RWPE2 (cell line): ENCODE data around the gene SLC9A9.

Source experiments
- ATAC-seq: fragments of 200-7000 bp; cut with Tn5 transposase; 3 replicates; pipeline ENCODE4 v1.9.1; 2021; ENCODE audit warnings: low read depth
- DNase-seq: peaks from one replicate; pipeline ENCODE4 v3.0.0-alpha.2; 2020; ENCODE audit warnings: low spot score
- H3K27ac ChIP-seq: fragments of 450-650 bp; 2 replicates; pipeline ENCODE4 v1.5.1; 2017; ENCODE audit warnings: mild to moderate bottlenecking; ENCODE audit not compliant: poor library complexity, severe bottlenecking
- H3K27me3 ChIP-seq: fragments of 250-450 bp; sonication (Bioruptor Pico); 2 replicates; pipeline ENCODE4 v1.5.1; 2021; ENCODE audit warnings: mild to moderate bottlenecking, moderate library complexity; ENCODE audit not compliant: insufficient read depth, poor library complexity, severe bottlenecking
- H3K36me3 ChIP-seq: fragments of 250-450 bp; sonication (Bioruptor Pico); 2 replicates; pipeline ENCODE4 v1.5.1; 2020; ENCODE audit warnings: low read depth, mild to moderate bottlenecking, moderate library complexity
- H3K4me1 ChIP-seq: fragments of 250-450 bp; sonication (Bioruptor Pico); 2 replicates; pipeline ENCODE4 v1.5.1; 2021; ENCODE audit warnings: mild to moderate bottlenecking, moderate library complexity; ENCODE audit not compliant: insufficient read depth, poor library complexity, severe bottlenecking
- H3K4me3 ChIP-seq: fragments of 250-450 bp; sonication (Bioruptor Pico); 2 replicates; pipeline ENCODE4 v1.5.1; 2021; ENCODE audit warnings: mild to moderate bottlenecking, moderate library complexity; ENCODE audit not compliant: severe bottlenecking
- H3K9me3 ChIP-seq: fragments of 250-450 bp; sonication (Bioruptor Pico); 2 replicates; pipeline ENCODE4 v1.5.1; 2021; ENCODE audit warnings: mild to moderate bottlenecking, moderate library complexity; ENCODE audit not compliant: severe bottlenecking
- CTCF ChIP-seq: fragments of 450-650 bp; IDR thresholded peaks from one replicate; pipeline ENCODE4 v1.5.1; 2017; ENCODE audit warnings: mild to moderate bottlenecking, moderate library complexity; ENCODE audit not compliant: poor library complexity, severe bottlenecking

SLC9A9 gene

DNA sequence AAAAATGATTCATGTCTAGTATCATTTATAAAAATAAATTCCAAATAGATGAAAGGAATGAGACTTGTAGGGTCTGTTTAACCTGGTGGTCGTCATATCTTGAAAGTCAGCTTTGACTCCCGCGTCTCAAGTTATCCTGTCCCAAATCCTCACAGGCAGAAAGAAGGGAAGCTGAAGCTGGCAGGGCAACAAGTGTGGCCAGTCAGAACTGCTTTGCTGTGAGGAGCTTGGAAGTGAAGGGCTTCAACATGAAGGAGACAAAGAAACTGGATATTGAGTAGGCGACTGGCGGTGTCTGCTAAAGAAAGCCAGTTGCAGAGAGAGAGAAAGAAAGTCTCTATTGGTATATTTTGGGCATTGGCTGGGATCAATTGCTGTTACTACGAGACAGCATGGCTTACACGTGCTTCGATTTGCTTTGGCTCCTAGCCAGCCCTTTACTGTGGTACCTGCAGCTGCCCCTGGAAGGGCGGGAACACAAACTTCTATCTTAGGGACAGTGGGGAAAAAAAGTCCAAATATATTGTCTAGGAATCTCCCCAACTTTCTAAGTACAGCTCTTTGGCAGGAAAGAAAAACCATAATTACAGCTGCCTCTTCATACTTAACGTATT, 621.5 kb downstream of the SLC9A9 start:
- ATAC-seq (no peak), DNase-seq (no peak)
- Histone ChIP-seq H3K27me3 (no peaks in the 10 kb centered on the region), H3K36me3 (no peaks in the 10 kb centered on the region), H3K27ac (no peak overlapping the region), H3K4me1 (no peaks in the 10 kb centered on the region), H3K4me3 (no peak overlapping the region), H3K9me3 (no peaks in the 10 kb centered on the region)
- TF ChIP-seq CTCF = no peak

DNA sequence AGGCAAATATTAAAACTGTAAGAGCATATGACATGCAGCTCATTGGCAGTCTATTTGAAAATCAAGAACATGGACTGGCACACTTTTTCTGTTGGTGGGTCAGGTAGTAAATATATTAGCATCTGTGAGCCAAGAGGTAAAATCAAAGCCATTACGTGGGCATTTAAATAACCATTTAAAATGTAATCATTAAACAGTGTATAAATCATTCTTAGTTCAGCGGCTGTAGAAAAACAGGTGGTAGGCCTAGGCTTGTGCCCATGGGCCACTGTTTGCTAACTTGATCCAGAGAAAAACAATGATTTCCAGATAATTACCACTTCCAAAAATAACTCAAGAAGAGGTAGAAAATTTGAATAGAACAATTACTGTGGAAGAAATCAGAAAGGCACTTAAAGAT, 623.6 kb downstream of the SLC9A9 start:
- DNase-seq = no peak

GRCh38 chr3:143222981-143223380, 625.3 kb downstream of the SLC9A9 start:
- no peak for TF ChIP-seq CTCF
- no peaks in the 10 kb centered on the region for H3K9me3 ChIP-seq
- no peak overlapping the region for H3K27ac ChIP-seq
- no peak for DNase-seq
- no peaks in the 10 kb centered on the region for H3K4me1 ChIP-seq
- no peak for ATAC-seq
- H3K4me3 ChIP-seq = no peak overlapping the region
- H3K36me3 ChIP-seq = no peaks in the 10 kb centered on the region
- H3K27me3 ChIP-seq = no peaks in the 10 kb centered on the region

More for the DNA sequence above, 623.6 kb downstream of the SLC9A9 start:
- H3K4me1 ChIP-seq = no peaks in the 10 kb centered on the region
- H3K9me3 ChIP-seq = no peaks in the 10 kb centered on the region
- no peak overlapping the region for H3K4me3 ChIP-seq
- no peak for ATAC-seq
- H3K27me3 ChIP-seq = no peaks in the 10 kb centered on the region
- no peak for TF ChIP-seq CTCF
- no peaks in the 10 kb centered on the region for H3K36me3 ChIP-seq
- H3K27ac ChIP-seq = no peak overlapping the region

- H3K4me3 ChIP-seq = no peak overlapping the region
- no peaks in the 10 kb centered on the region for H3K4me1 ChIP-seq
- H3K27me3 ChIP-seq = no peaks in the 10 kb centered on the region
- DNase-seq (no peak), ATAC-seq (no peak)
- H3K27ac ChIP-seq = no peak overlapping the region
- no peak for TF ChIP-seq CTCF
- H3K9me3 ChIP-seq = no peaks in the 10 kb centered on the region
- no peaks in the 10 kb centered on the region for H3K36me3 ChIP-seq
Measured at GRCh38 chr3:143222505-143222904, 625.8 kb downstream of the SLC9A9 start.

GRCh38 chr3:143221446-143221845, 626.8 kb downstream of the SLC9A9 start:
- Histone ChIP-seq H3K9me3 (no peaks in the 10 kb centered on the region), H3K4me1 (no peaks in the 10 kb centered on the region), H3K27me3 (no peaks in the 10 kb centered on the region), H3K36me3 (no peaks in the 10 kb centered on the region), H3K4me3 (no peak overlapping the region), H3K27ac (no peak overlapping the region)
- TF ChIP-seq CTCF = no peak
- DNase-seq = no peak
- no peak for ATAC-seq
